HUDEP-2 (cell line): ENCODE data around the gene VTN.

ENCODE experiments used
- DNase-seq, 76 experiments: peaks; one replicate each; lab custom pipeline; 2025; ENCODE audit not compliant: unreplicated experiment in 76 of 76; lab: John Stamatoyannopoulos, UW

The VTN gene

GRCh38 chr17:28370035-28370743 lies at the start of gene VTN:
TSS of gene VTN (minus strand) at chr17:28370307. CDS start at chr17:28370203, 104 bp downstream.
- peak in 1 of 76 experiments; percentile 10 for DNase-seq

- DNase-seq, result peak in 50 of 76 experiments; percentile 7 to 71 (median 34)
Observed at GRCh38 chr17:28416703-28417311, 46.7 kb upstream of the VTN start.

DNA sequence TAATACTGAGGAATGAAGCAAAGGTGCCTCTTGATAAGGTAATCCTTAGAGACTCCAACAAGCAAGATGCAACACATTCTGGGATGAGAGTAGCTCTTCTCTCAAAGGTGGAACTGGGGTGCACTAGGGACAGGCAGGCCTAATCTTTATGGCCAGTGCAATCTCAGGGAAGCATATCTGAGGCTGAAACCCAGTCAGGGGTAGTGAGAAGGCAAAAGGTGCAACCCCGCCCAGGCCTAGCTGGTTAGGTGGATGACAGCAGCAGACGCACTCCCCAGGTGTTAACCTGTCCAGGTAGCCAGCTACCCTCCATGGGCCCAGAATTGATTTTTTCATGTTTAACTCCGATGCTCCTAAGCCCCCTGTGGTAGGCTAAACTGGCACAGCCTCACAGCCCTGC lies 45.8 kb upstream of the VTN start:
- no peak for DNase-seq

GRCh38 chr17:28413804-28414203 lies 43.7 kb upstream of the VTN start:
- no peak for DNase-seq

DNA sequence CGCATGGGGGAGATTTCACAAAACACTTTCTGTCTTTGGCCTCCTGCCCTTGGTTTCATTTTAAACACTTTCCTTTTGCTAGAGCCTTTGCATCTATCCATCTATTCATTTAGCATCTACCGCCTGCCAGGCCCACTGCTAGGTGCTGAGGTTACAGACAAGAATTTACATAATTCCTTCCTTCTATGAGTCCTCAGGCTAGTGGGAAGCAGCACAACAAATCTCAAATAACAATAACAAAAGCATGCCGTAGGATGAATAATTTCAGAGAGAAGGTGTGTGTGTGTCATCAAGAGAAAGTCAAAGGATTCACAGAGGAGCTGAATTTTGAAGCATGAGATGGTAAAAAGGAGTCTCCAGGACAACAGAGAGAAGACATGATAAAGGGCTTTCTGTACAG lies 42.0 kb upstream of the VTN start:
- DNase-seq, result no peak

GRCh38 chr17:28407974-28408306 lies 37.8 kb upstream of the VTN start:
- DNase-seq, result no peak

DNA sequence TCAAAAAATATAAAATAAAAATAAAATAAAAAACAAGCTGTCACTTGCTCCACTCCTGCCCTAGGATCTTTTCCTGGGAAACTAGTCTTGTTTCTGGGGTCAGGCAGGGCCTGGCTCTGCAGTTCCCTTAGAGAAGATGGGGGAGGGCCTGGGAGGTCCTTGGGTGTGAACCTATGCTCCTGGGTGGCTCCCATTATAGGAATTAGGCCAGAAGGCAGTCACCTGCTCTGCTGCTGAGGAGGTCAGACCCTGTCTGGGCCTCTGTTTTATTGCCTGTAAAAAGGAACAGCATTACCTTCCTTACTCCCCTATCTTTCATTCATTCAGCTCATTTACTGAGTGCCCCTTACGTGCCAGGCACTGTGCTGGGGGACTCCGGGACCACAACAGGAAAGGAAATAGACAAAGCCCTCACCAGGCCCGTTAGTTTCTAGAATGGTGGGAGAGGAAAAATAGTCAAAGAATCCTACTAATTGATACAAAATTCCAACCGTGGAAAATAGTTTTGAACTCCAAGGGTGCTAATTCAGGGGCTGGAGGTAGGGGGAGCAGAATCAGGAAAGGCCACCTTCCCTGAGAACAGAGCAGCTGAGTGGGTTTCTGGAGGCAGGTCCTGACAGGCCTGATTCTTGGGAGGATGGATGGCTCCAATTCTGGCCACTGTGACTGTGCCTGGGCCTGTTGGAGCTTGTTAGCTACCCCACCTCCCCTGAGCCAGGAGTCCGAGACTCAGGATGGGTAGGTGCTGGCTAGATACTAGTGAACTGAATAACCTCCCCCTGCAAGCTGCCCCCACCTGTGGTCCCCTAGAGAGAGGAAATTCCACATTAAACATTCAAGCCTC lies 37.2 kb upstream of the VTN start:
- DNase-seq, result no peak

- DNase-seq, result no peak
Observed at GRCh38 chr17:28406473-28406814, 36.3 kb upstream of the VTN start.

DNA sequence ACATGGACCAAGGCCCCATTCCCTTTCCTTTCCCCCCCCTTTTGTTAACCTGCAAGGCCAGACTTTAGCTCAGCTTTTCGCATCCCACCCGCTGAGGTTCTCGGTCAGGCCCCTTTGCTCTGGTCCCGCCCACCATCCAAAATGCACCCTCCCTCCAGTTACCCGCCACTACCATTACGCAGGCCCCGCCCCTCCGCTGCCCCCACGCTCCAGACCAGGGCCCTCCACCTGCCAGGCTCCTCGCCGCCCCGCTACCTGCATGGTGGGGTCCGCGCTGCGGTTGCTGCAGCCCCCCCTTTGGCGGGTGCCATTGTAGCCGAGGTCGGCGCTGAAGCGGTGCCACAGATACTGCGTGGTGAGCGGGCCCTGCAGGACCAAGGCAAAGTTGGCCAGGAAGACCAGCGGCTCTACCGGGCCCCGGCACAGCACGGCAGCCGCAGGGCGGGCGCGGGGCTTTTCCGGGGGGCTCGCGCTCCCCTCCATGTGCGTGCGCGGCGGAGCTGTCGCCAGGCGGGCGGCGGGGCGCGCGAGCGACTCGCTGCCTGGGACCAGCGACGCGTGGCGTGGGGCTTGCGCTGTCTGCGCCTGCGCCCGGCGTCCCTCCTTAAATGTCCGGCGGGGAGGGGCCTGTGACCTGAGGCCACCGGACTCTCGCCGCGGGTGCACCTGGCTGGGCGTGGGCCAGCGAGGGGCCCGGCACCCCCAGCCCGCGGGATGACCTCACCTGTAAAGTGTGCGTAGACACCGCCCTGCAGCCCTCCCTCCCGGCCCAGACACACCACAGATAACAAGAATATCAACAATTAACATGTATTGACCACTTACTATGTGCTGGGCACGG lies 35.7 kb upstream of the VTN start, which contains the start of gene SLC46A1:
Gene SLC46A1, minus strand, starts transcription at position 581 of the 841 bp plus-strand sequence. Its CDS starts 98 bp downstream, at position 483.
- DNase-seq, result peak in 15 of 76 experiments; percentile 1 to 30 (median 20)

- DNase-seq, result no peak
Observed at GRCh38 chr17:28404812-28405570, 34.9 kb upstream of the VTN start.

DNA sequence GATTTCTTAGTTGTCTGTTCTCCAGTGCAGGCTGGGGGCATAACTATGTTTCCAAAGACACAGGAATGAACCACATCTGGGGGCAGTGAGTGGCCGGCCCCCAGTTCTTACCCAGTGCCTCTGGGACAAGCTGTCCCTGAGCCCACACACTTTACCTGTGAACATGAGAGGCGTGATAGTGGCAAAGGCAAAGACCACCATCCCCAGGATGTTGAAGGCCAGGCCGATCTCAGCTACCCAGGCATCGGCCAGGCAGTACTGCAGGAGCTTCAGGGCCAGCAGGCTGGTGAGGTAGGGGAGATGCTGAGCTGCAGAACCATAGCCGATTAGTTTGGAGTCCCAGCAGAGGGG lies 34.3 kb upstream of the VTN start:
- DNase-seq, result no peak

- no peak for DNase-seq
Observed at GRCh38 chr17:28404007-28404406, 33.9 kb upstream of the VTN start.

- no peak for DNase-seq
Observed at GRCh38 chr17:28402844-28403243, 32.7 kb upstream of the VTN start.

- DNase-seq, result no peak
Observed at GRCh38 chr17:28402224-28402630, 32.1 kb upstream of the VTN start.

DNA sequence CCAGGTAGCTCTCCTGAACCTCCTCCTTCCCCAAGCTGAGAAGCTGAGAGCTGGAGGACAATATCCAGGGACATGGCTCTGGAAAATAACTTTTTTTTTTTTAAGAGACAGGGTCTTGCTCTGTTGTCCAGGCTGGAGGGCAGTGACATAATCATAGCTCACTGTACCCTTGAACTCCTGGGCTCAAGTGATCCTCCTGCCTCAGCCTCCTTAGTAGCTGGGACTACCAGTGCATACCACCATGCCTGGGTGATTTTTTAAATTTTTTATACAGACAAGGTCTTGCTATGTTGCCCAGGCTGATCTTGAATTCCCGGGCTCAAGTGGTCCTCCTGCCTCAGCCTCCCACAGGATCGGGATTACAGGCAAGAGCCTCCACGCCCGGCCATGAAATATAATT lies 29.7 kb upstream of the VTN start:
- no peak for DNase-seq

DNA sequence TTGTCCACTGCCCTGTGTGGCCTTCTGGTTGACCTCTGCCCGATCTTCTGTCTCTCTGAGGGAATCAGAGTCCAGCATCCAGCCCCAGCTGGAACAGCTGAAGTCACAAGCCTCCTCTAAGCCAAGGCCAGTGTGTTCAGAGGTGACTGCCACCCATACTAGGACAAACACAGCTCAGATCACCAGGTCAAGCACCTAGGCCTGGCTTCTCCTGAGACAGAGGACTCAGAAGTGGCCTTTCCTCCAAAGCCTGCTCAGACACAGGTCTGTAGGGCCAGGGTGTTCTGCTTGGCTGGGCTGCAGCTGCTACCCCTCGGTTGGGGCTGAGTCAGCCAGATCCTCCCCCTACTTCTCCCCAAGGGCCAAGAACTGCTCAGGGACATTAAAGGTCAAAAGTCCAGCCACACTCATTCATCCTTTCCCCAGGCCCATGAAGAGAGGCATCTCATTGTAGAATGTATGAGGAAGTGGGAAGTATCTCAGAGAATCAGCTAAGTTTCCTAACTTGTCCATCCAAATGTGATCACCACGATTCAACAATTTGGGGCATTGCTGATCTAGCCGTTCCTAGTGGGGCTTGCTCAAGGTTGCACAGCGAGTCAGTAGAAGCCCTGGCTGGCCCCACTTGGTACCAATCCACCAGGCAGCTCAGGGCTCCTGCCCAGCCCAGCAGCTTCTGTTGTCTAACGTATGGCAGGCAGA lies 28.3 kb upstream of the VTN start:
- no peak for DNase-seq

- DNase-seq, result no peak
Observed at GRCh38 chr17:28397687-28398279, 27.7 kb upstream of the VTN start.

DNA sequence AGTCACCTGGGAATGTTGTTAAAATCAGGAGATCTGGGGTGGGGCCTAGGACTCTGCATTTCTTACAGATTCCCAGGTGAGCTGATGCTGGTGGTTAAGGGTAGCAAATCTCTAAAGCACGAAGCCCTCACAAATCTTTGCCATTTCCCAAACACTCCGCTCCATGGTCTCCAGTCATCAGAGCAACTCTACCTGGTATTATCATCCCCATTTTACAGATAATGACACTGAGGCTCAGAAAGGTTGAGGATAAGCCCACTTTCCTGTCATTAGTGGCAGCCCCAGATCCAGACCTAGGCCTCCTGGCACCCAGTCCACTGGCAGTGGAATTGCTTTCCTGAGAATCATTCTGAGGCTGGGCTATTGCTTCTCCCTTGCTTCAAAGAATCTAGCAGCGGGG lies 27.2 kb upstream of the VTN start:
- DNase-seq, result no peak

DNA sequence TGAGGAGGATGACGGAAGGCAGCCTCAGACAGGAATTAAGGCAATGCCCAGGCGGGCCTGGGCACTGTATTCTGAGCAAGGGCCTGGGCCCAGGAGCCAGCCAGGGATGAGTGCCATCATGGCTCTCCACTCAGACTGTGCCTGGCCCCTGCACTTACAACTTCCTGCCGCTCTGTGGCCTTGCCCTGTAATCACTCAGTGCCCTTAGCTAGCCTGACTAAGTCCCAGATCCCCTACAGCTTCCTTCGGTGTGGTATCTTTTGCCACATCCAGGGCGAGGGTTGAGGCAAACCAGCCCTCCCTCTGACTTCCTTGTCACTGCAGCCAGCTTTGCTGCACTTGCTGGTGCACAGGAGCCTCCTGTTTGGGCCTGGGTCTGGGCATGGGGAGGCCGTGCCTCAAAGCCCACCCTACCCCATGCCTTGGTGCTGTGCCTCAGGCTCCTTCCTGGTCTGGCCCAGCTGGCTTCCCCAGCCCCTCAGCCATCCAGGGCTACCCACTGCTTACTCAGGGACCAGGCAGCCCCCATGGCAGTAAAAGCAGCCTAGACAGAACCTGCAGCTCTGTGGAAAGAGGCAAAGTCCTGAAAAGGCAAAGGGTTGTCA lies 26.6 kb upstream of the VTN start:
- no peak for DNase-seq
